ENCODE measurements around the gene FNBP1.

DNA sequence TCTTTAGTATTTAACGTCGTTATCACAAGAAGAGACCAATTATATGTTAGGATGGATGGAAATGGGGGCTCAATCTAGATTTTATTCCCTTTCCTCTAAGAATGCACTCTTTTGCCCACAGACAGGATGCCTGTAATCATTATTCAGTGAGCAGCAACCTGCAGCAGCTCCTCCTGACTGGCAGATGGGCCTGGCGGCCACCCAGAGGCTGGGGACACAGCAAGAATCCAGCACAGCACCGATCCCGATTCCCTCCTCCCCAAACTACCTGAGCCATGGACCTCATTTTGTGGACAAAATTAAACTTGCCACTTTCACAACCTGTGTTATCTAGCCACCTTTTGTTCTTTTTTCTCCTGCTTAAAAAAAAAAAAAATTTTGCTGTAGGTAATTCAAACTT lies 106.8 kb downstream of the FNBP1 start:
- TF ChIP-seq, protein P1, sequence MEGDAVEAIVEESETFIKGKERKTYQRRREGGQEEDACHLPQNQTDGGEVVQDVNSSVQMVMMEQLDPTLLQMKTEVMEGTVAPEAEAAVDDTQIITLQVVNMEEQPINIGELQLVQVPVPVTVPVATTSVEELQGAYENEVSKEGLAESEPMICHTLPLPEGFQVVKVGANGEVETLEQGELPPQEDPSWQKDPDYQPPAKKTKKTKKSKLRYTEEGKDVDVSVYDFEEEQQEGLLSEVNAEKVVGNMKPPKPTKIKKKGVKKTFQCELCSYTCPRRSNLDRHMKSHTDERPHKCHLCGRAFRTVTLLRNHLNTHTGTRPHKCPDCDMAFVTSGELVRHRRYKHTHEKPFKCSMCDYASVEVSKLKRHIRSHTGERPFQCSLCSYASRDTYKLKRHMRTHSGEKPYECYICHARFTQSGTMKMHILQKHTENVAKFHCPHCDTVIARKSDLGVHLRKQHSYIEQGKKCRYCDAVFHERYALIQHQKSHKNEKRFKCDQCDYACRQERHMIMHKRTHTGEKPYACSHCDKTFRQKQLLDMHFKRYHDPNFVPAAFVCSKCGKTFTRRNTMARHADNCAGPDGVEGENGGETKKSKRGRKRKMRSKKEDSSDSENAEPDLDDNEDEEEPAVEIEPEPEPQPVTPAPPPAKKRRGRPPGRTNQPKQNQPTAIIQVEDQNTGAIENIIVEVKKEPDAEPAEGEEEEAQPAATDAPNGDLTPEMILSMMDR (conservative IDR thresholded peaks at IDR 0.05; ENCODE audit: low read depth in 2 of 2), result no peak
- no peak for TF ChIP-seq EZH2 (IDR thresholded peaks at IDR 0.05; ENCODE audit: low read depth, unreplicated experiment)
- TF ChIP-seq, protein P2, sequence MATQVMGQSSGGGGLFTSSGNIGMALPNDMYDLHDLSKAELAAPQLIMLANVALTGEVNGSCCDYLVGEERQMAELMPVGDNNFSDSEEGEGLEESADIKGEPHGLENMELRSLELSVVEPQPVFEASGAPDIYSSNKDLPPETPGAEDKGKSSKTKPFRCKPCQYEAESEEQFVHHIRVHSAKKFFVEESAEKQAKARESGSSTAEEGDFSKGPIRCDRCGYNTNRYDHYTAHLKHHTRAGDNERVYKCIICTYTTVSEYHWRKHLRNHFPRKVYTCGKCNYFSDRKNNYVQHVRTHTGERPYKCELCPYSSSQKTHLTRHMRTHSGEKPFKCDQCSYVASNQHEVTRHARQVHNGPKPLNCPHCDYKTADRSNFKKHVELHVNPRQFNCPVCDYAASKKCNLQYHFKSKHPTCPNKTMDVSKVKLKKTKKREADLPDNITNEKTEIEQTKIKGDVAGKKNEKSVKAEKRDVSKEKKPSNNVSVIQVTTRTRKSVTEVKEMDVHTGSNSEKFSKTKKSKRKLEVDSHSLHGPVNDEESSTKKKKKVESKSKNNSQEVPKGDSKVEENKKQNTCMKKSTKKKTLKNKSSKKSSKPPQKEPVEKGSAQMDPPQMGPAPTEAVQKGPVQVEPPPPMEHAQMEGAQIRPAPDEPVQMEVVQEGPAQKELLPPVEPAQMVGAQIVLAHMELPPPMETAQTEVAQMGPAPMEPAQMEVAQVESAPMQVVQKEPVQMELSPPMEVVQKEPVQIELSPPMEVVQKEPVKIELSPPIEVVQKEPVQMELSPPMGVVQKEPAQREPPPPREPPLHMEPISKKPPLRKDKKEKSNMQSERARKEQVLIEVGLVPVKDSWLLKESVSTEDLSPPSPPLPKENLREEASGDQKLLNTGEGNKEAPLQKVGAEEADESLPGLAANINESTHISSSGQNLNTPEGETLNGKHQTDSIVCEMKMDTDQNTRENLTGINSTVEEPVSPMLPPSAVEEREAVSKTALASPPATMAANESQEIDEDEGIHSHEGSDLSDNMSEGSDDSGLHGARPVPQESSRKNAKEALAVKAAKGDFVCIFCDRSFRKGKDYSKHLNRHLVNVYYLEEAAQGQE (IDR thresholded peaks at IDR 0.05; ENCODE audit: unreplicated experiment), result no peak
- no peak for TF ChIP-seq POLR2AphosphoS5 (IDR thresholded peaks at IDR 0.05; ENCODE audit: low read depth)
- no peak for TF ChIP-seq EZH2phosphoT487 (IDR thresholded peaks at IDR 0.05; ENCODE audit: unreplicated experiment)
- no peak for TF ChIP-seq CREB1 (CRISPR knock-in tag; IDR thresholded peaks at IDR 0.05; ENCODE audit: low read depth)
- TF ChIP-seq JUNB (IDR thresholded peaks at IDR 0.05; ENCODE audit: unreplicated experiment), result no peak
- TF ChIP-seq, protein P3, sequence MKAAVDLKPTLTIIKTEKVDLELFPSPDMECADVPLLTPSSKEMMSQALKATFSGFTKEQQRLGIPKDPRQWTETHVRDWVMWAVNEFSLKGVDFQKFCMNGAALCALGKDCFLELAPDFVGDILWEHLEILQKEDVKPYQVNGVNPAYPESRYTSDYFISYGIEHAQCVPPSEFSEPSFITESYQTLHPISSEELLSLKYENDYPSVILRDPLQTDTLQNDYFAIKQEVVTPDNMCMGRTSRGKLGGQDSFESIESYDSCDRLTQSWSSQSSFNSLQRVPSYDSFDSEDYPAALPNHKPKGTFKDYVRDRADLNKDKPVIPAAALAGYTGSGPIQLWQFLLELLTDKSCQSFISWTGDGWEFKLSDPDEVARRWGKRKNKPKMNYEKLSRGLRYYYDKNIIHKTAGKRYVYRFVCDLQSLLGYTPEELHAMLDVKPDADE (IDR thresholded peaks at IDR 0.05), result no peak
